DMS114 treated with DMSO at 0.1 percent for 48 hours (cell line): ENCODE data around the gene IGSF3.
"Not testable (repeated sequence)": the region's sequence is repeated elsewhere in the genome, so short reads cannot be mapped to it uniquely, and the experiment has no call there.

Experiments used
- DNase-seq: peaks from one replicate; lab custom pipeline; 2025; ENCODE audit not compliant: unreplicated experiment; lab: John Stamatoyannopoulos, UW

Gene IGSF3

GRCh38 chr1:116580446-116581322, 86.8 kb downstream of the IGSF3 start:
- no peak for DNase-seq

DNA sequence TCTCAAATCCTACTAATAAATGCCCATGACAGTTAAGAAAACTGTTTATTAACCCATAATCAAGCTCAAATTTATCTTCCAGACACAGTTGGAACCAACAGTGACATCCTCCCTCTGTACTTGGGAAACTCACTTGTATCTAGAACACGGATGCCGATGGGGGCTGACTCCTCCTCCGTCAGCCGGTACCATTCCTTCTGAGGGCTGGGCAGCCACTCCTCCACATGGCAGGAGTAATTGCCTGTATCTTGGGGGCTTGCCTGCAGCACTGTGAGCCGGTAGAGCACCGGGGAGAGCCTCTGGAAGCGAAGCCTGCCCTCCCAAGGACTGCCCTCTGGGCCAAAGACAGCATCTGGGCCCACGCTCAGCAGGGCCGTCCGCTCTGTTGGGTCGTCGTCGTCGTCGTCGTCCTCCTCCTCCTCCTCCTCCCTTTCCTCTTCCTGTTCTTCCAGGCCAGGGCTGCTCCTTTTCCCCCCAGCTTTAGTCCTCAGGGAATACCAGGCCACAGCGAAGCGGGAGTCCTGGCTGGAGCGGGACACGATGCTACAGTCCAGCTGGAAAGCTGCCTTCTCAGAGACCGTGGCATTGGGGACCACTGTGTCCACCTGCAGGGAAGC, 88.2 kb downstream of the IGSF3 start:
- no peak for DNase-seq

DNA sequence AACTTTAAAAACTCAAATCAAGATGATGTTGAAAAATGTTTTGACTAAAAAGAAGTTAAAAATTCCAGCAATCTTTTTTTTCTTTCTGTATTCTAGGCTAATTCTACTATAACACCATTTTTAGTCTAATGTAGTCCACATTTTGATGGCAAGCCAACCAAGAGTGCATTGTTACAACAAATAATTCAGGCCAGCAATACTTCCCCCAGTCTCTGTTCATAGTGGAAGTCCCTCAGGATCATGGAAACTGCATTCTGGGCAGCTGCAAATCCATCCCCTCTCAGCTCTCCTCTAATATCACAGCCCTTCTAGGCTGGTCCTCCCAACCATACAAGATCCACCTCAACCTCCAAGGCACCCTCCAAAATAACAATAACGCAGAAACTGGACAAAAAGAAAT, 89.0 kb downstream of the IGSF3 start:
- DNase-seq: no peak

DNA sequence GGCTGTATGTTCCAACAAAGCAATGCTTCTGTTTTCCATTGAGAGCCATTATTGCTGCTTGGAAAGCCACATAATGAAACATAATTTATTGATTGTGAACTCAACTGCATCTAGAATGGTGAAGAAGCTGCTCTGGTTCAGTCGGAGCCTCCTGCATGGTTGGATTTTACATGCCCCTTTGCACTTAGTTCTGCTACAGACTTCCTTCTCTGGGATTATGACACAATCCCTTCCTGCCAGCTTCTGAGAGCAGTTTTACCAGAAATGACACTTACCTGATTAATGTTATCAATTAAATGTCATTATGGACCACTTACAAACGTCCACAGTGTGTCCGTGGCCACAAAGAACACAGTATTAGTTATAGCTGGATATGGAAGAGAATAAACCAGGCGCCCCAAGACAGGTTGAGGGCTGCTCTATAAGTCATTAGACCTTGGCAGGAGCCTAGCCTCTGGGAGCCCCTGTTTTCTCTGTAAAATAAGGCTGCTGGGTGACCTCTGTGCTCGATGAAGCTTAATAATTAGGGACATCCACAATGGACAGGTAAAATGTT, 89.7 kb downstream of the IGSF3 start:
- no peak for DNase-seq

GRCh38 chr1:116574581-116575291, 92.8 kb downstream of the IGSF3 start:
- DNase-seq: peak; percentile 67

DNA sequence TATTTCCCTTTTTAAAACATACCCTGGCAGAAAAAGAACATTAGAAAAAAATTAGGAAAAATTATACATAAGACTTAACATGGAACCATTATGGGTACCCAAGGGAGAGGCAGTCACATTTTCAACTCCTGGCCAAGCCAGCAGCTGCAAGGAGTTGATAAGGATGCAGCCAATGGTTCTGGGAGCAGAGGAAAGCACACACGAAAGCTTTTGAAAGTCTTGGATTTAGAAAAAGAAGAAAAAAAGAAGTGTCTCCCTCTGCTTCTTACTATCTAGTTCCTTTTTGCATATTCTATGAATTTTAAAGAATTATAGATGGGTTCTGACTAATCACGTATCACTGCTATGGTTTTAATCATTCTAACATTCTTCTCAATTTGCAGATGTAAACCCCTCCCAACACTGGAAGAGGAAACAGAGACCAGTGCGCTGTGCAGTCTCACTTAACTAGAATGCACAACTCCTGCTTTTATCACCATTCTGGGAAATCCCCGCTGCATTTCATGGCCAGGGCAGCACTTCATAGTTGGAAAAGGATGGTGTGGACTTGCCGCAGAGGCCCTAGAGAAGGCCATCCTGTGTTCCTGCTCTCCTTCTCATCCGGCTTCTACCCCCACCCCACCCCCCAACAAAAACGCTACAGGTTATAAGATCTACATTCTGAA, 94.0 kb downstream of the IGSF3 start:
- no peak for DNase-seq

- no peak for DNase-seq
These were observed 94.6 kb downstream of the IGSF3 start for GRCh38 chr1:116572771-116573430.

GRCh38 chr1:116572099-116572498, 95.4 kb downstream of the IGSF3 start:
- no peak for DNase-seq

DNA sequence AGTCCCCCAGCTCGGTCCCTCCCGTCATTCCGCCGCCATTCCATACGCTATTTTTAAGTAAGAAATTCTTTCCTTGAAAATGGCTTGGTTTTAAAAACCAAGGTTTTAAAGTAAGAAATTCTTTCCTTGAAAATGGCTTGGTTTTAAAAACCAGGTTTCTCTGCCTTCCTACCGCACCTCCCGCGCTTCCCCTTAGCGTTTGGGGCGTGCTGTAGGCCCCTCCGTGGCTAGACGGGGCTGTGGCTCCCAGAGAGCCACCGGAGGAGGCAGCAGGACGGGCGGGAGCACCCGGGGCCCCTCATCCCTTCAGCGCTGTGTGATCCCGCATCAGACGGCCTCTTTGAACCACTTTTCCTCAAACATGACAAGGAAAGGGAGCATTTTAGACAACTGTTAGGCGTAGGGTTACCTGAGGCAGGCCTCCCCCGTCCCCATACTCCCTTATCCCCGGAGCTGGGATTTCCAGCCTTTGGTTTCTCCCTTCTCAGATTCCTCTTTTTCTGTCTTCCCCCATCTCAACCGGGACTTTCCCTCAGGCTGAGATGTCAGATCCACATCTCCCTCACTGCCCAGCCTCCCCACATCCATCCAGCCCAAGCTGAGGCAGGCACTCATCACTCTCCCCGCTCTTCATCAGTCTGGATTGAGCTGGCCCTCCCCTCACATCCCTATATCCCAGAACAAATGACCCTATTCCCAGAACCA, 96.2 kb downstream of the IGSF3 start:
- no peak for DNase-seq

- DNase-seq: peak; percentile 62
These were observed 96.9 kb downstream of the IGSF3 start, which contains the start of gene CD58 for GRCh38 chr1:116570358-116571214. TSS of gene CD58 (minus strand) at chr1:116571026. CDS start at chr1:116570972, 54 bp downstream.

DNA sequence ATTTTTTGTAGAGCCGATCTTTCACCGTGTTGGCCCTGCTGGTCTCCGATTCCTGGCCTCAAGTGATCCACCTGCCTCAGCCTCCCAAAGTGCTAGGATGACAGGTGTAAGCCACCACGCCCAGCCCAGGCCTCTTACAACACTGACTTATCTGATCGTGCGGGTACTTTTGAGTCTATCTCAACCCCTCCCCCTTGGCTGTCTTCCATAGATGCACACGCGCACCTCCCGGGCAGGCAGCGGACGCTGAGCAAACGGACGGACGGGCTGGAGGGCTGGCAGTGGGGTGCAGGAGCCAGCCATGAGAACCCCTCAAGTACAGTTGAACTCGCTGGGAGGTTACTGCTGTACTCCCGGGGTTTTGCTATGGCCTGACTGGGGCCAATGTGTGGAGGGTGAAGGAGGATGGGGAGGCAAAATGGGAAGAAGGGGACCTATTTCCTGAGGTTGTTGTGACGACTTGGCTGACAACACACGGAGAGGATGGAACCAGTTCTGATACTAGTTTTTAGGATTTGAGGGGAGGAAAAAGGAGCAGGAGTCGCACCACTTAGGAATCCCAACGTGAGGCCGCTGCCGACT, 97.7 kb downstream of the IGSF3 start:
- no peak for DNase-seq

DNA sequence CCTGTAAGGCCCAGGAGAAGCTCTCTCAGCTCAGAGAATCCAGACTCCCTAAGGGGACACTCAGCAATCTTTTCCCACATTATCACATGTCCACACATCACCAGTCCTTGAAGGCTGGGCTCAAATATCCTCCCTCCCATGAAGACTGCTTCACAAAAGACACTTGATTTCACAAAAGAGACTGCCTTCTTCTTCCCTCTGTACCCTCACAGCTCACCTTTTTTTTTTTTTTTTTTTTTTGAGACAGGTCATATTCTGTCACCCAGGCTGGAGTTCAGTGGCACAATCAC, 98.2 kb downstream of the IGSF3 start:
- no peak for DNase-seq

DNA sequence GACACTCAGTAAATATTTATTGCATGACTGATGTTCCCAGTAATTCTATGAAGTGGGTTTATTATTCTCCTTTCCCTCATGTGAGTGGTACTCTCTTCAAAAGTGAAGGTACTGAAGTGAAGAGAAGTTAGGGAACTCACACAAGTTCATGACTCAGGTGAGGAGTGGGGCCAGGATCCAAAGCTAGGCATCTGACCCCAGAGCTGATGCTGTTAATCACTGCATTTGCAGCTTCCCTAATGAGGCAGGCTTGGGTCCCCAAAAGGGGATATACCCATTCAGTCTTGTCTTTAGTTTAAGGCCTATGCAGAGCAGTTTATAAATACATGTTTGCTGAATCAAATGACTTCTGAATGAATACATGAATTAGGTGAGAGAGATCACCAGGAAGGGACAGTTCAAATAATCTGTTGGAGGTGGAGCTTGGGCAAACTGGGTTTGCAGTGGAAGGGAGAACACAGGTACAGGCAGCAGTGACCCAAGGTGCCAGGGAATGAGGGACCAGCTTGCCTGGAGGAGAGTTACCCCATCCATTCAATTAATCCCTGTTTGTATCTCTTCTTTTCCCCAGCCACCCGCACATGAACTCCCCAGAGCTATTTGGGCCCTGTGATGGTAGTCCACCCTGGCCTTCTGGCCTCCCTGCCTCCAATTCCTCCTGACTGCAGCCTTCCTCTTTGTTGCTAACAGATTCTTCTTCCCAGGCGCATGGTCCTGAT, 98.7 kb downstream of the IGSF3 start:
- no peak for DNase-seq

GRCh38 chr1:116567790-116568661, 99.5 kb downstream of the IGSF3 start:
- no peak for DNase-seq

- no peak for DNase-seq
These were observed 102.3 kb downstream of the IGSF3 start for GRCh38 chr1:116565222-116565621.

GRCh38 chr1:116564426-116564825, 103.1 kb downstream of the IGSF3 start:
- no peak for DNase-seq

GRCh38 chr1:116562465-116562864, 105.1 kb downstream of the IGSF3 start:
- not testable (repeated sequence) for DNase-seq
